Cerebellar nuclear complex (tissue), 1 donor: Measurements from ENCODE around the gene CCDC106.

Experiments used
- DNase-seq, 2 experiments: peaks; one replicate each; lab custom pipeline; 2025; lab: John Stamatoyannopoulos, UW

Gene CCDC106

DNA sequence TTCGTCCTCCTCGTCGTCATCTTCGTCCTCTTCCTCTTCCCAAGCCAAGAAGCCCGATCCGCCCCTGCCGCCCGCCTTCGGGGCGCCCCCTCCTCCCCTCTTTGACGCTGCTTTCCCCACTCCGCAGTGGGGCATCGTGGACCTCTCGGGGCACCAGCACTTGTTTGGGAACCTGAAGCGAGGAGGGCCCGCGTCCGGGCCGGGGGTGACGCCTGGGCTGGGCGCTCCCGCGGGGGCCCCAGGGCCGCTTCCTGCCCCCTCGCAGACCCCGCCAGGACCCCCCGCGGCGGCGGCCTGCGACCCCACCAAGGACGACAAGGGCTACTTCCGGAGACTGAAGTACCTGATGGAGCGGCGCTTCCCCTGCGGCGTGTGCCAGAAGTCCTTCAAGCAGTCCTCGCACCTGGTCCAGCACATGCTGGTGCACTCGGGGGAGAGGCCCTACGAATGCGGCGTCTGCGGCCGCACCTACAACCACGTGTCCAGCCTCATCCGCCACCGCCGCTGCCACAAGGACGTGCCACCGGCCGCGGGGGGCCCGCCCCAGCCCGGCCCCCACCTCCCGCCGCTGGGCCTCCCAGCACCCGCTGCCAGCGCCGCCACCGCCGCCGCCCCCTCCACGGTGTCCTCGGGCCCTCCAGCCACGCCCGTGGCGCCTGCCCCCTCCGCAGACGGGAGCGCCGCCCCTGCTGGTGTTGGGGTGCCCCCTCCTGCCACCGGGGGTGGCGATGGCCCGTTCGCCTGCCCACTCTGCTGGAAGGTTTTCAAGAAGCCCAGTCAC, 33.9 kb upstream of the CCDC106 start:
- no peak for DNase-seq

DNA sequence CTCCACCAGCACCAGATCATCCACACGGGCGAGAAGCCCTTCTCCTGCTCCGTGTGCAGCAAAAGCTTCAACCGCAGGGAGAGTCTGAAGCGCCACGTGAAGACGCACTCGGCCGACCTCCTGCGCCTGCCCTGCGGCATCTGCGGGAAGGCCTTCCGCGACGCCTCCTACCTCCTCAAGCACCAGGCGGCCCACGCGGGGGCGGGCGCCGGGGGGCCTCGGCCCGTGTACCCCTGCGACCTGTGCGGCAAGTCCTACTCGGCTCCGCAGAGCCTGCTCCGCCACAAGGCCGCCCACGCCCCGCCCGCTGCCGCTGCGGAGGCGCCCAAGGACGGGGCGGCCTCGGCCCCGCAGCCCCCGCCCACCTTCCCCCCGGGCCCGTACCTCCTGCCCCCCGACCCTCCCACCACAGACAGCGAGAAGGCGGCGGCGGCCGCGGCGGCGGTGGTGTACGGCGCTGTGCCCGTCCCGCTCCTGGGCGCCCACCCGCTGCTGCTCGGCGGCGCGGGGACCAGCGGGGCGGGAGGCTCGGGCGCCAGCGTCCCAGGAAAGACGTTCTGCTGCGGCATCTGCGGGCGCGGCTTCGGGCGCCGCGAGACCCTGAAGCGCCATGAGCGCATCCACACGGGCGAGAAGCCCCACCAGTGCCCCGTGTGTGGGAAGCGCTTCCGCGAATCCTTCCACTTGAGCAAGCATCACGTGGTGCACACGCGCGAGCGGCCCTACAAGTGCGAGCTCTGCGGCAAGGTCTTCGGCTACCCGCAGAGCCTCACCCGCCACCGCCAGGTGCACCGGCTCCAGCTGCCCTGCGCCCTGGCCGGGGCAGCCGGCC, 33.1 kb upstream of the CCDC106 start:
- no peak for DNase-seq

DNA sequence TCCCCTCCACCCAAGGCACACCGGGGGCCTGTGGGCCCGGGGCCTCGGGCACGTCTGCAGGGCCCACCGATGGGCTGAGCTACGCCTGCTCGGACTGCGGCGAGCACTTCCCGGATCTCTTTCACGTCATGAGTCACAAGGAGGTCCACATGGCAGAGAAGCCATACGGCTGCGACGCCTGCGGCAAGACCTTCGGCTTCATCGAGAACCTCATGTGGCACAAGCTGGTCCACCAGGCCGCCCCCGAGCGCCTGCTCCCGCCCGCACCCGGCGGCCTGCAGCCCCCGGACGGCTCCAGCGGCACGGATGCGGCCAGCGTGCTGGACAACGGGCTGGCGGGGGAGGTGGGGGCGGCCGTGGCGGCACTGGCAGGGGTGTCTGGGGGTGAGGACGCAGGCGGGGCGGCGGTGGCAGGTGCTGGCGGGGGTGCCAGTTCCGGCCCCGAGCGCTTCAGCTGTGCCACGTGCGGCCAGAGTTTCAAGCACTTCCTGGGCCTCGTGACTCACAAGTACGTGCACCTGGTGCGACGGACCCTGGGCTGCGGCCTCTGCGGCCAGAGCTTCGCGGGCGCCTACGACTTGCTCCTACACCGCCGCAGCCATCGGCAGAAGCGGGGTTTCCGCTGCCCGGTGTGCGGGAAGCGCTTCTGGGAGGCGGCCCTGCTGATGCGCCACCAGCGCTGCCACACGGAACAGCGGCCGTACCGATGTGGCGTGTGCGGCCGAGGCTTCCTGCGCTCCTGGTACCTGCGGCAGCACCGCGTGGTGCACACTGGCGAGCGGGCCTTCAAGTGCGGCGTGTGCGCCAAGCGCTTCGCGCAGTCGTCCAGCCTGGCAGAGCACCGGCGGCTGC, 32.2 kb upstream of the CCDC106 start:
- no peak for DNase-seq

DNA sequence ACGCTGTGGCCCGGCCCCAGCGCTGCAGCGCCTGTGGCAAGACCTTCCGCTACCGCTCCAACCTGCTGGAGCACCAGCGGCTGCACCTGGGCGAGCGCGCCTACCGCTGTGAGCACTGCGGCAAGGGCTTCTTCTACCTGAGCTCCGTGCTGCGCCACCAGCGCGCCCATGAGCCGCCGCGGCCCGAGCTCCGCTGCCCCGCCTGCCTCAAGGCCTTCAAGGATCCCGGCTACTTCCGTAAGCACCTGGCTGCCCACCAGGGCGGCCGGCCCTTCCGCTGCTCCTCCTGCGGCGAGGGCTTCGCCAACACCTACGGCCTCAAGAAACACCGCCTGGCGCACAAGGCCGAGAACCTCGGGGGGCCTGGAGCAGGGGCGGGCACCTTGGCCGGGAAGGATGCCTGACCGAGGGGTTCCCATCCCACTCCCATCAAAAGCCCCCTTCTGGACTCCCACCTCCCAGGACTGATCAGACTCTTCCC, 31.6 kb upstream of the CCDC106 start:
- no peak for DNase-seq

DNA sequence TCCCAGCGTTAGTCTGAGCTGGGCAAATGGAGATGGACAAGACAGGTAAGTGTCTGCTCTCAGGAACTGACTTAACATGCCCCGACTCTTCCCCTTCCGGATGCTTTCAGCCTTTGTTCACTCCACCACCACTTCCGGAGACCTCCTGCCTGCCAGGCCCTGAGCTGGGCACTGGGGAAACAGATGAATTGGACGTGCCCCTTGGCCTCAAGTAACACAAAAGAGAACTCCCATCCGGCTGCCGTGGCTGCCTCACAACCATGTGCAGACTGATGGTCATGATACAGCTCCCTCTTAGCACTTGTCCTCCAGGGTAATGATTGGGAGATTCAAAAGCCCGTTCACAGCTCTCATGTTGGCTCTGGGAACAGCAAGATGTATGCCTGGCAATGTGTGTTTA, 30.6 kb upstream of the CCDC106 start:
- no peak for DNase-seq

DNA sequence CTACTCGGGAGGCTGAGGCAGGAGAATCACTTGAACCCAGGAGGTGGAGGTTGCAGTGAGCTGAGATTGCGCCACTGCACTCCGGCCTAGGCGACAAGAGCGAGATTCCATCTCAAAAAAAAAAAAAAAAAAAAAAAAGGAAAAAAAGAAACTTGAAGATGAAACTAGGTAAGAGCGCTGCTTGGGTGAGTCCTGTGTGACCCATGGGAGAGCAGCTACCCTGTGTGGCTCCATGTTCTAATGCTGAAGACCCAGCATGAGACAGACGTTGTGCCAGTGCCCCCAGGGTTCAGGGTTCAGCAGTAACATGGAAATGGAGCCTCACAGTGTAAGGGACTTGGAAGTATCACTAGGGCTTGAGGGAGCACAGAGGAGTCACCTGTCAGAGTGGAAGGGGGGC, 29.6 kb upstream of the CCDC106 start:
- DNase-seq, result no peak

DNA sequence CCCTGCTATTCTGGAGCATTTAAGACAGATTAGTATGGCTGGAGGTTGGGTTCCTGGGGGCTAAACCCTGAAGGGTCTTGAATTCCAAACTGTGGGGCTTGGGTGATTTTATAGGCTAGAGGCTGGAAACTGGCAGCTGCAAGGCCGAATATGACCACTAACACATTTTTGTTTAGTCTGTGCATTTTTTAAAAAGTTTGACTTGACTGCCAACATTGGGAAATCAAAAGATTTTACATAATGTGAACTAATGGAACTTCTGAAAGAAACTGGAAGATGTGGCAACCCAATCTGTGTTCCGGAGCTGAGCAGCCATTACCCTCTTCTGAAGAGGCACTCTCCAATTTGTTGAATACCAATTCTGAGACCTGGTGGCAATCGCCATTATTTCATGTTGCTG, 28.7 kb upstream of the CCDC106 start:
- DNase-seq, result no peak

DNA sequence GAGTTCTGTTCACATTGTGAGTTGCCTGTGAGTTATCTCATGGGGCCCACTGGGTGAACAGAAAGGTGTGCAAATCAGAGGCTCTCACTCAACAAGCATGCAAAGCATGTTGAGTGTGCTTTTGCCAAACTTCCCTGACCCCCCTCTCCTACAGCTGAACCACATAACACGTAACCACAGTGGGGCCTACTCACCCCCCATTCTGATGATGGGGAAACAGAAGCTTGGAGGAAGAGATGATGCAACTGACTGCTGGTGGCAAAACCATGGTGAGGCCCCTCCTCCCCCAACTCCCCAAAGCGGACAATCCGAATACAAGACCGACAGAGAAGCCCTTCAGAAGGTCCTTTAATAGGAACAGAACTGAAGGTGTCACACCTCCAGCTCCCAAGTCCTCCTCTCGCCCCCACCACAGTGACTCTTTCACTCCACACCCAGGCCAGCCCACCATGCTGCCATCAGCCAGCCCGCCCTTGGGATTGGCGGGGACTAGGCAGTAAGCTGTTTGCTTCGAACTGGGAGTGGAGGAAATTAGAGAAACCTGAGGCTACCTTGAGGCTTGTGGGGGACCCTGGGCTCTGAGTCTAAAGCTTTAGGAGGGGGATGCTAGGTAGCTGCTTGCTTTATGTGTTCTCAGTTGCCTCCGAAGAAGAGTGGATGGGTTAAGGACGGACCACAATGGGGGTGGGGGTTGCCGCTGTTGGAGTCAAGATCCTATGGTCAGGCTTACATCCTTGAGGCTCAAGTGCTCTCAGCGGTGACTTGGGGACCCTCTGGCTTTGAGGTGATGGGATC, 27.4 kb upstream of the CCDC106 start:
- no peak for DNase-seq

DNA sequence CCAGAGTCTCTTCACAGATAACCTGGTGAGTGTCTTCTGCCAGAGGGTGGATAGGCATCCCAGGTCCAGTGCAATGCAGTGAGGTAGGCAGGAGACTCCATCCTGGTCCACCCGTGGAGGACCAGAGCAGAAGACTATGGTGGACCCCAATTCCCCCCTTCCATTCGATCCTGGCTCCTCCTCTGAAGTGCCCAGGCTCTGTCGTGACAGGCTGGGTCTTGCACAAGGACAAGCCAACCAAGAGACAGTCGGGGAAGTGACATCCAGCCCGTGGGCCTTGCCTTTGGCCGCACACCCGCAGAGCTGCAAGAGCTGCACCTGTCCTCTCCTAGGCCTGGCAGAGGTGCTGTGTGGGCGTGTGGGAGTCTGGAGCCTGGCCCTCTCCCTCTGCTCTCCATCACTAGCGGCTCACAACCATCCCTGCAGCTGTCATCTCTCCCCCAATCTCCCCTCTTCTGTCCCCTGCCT, 26.8 kb upstream of the CCDC106 start:
- DNase-seq, result no peak

DNA sequence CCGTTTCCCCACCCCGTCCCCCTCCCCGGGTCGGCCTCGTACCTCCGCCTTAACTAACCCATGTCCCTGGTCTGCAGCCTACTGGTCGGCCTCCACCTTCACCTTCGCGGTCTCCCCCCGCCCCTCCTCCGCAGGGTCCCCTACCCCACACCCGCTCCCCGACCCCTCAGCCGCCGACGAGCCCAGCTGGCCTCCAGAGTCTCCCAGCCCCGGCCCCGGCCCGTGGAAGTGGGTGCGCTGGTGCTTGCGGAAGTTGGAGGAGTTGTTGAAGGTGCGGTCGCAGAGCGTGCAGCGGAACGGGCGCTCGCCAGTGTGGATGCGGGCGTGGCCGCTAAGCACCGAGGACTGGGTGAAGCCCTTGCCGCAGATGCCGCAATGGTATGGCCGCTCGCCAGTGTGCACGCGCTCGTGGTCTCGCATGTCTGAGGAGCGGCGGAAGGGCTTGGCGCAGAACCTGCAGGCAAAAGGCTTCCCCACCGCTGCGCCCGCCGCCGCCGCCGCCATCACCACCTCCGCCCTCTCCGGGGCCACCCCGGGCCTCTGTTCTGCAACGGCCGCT, 26.3 kb upstream of the CCDC106 start:
- DNase-seq, result no peak

DNA sequence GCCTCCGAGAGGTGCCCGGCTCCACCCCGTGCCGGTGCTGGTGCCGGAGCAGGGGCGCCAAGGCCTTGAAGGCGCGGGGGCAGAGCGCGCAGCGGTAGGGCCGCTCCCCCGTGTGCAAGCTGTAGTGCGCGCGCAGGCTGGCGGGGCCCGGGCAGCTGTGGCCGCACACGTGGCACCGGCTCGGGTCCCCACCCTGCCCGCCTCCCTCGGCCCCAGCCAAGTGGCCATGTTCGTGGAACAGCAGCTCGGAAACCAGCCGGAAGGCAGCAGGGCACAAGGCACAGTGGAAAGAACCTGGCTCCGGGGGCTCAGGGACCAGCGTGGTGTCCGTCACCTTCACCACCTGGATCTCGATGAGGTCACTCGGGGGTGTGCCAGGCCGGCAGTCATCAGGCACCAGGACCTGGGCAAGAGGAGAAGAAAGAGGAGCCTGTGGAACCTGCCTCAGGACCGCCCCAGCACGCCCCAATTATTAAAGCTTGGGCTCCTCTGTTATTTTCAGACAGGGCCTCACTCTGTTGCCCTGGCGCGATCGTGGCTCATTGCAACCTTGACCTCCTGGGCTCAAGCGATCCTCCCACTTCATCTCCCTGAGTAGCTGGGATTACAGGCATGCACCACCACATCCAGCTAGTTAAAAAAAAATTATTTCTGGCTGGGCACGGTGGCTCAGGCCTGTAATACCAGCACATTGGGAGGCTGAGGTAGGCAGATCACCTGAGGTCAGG, 25.6 kb upstream of the CCDC106 start:
- DNase-seq, result no peak

DNA sequence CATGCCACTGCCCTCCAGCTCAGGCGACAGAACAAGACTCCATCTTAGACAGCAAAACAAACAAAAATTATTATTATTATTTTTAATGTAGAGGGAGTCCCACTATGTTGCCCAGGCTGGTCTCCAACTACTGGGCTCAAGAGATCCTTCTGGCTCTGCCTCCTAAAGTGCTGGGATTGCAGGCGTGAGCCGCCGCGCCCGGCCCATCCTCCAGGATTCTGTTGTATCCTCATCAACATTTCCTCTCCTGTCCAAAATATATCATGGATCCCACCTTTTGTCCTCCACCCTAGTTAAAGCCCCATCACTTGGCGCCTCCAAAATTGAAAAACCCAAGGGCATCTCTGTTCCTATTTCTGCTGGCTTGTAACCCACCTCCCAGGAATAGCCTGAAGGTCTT, 24.9 kb upstream of the CCDC106 start:
- DNase-seq, result no peak

DNA sequence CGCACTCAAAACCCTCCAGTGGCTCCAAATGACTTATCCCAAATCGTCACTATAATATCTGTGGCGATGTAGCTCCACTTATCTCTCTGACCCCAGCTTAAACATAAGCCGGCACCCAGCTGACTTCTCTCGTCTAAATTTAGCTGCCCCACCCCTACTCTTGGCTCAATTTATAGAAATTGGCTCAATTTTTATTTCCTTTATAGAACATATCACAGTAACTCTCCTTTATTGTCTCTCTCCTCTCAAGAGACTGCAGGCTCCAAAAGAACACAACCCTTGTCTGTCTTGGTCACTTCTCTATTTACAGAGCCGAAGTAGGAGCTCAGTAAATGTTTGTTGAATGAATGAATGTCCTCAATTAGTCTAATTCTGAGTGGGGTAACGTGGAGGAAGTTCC, 24.5 kb upstream of the CCDC106 start:
- no peak for DNase-seq

DNA sequence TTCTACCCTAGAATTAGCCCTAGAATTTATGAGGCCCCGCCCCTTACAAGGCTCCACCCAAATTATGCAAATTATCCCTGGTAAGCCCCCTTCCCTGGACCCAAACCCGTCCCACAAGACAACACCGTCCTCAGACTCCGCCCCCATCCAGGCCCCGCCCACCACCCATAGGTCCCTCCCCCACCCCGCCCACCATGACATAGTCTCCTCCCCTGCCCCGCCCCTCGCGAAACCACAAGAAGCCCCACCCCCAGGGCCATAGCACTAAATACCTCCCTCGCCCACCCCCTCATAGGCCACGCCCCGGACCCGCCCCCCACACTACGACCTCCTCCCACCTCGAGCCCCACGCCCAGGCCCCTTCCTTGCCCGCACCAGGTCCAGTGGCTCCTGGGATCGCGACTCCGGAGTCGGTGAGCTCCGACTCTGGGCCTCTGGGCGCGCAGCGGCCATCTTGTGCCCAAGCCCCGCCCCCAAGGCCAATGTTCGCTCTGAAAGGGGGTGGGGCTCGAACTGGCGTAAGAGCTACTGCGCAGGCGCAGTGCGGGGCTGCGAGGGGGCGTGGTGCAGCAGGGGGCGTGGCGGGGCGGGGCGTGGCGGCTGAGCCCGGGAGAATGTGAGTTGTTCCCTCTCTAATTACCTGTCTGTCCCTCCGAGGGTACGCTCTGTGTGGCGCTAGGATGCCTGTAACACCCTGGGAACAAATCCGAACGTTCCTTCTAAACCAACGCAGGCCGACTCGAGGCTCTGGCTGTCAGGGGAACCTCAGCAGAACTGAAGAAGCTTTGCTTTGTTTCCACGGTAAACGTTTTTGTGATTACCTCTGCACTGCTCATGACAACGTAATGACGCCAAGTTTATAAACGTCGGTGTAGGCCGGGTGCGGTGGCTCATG, 23.7 kb upstream of the CCDC106 start, which contains the start of gene ZNF784:
Gene ZNF784 (minus strand): TSS at position 458 of the 895 bp plus-strand sequence. CDS start 5 bp downstream, at position 453.
- peak in 1 of 2 experiments; percentile 43 for DNase-seq

DNA sequence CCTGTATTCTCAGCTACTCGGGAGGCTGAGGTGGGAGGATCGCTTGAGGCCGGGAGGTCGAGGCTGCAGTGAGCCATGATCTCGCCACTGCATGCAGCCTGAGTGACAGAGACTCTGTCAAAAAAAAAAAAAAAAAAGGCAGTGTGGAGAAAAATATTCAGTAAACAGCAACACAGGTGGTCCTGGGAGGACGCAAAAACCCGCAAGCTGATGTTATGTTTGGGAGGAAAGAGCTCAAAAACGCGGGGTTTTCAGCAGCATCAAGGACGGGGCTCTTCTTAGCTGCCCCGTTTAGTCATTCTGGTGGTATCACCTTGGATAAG, 23.0 kb upstream of the CCDC106 start:
- no peak for DNase-seq

DNA sequence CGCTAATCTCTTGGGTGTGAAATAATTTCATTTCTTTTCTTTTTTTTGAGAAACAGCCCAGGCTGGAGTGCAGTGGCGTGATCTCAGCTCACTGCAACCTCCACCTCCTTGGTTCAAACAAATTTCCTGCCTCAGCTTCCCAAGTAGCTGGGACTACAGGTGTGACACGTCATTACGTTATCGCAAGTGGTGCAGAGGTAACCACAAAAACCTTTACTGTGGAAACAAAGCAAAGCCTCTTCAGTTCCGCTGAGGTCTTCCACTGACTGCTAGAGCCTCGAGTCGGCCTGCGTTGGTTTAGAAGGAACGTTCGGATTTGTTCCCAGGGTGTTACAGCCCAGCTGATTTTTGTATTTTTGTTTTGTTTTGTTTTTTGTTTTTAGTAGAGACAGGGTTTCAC, 21.7 kb upstream of the CCDC106 start:
- DNase-seq, result no peak

DNA sequence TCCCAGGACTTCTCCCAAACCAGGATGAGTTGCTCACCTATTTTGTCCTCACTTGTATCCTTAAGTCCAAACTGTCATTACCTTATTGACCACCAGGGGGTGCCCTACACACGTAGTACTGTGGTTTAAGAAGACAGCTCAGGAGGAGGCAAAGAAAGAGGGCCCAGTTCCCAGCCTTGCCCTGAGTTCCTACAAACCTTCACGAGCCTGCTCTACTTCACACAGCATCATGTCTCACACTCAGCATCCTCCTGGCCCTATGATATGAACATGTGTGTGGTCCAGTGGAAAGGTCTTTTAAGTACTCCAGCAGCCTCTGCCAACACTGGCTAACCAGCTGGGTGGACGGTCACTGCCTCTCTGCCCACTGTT, 15.6 kb upstream of the CCDC106 start:
- DNase-seq, result peak in 1 of 2 experiments; percentile 75

DNA sequence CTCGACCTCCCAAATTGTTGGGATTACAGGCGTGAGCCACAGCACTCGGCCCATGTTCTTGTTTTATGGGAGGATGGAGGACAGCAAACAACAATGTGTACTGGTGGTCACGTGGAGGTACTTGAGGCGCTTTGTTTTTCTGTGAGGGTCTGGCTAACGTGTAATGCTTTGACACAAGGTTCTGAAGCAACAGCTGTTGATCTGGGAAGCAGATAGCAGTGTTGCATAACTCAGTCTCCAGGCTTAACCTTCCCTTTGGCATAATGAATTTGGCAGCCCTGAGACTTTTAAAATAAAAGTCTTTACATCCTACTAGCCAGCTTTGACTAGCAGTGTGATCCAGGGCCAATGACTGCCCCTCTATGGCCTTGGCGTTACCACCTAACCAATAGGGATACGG, 14.2 kb upstream of the CCDC106 start:
- DNase-seq, result no peak

DNA sequence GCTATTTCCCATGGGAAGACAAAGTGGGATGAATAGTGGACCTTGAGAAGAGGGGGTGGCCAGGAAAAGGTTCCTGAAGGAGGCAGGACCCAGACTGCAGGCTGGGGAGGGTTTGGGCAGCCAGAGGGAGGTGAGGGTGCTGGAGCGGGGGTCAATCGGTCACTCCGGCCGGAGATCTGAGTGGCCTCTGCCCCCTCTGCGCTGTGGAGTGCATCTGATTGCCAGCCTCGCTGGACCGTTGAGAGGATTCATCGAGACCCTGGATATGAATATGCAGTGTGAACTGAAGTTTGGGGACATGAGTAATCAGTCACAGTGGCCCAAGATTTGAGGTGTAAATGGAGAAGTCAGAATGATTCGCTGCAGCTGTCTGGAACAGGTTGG, 12.7 kb upstream of the CCDC106 start:
- DNase-seq, result no peak
